ENCODE measurements around the gene PCP4. TPM values are rescaled to one million over a fixed set of nuclear protein-coding genes. Genes with fewer than 3 reads are reported as not detected.

Gene PCP4
- total RNA-seq, 2 experiments from 2014 or later, result not detected

DNA sequence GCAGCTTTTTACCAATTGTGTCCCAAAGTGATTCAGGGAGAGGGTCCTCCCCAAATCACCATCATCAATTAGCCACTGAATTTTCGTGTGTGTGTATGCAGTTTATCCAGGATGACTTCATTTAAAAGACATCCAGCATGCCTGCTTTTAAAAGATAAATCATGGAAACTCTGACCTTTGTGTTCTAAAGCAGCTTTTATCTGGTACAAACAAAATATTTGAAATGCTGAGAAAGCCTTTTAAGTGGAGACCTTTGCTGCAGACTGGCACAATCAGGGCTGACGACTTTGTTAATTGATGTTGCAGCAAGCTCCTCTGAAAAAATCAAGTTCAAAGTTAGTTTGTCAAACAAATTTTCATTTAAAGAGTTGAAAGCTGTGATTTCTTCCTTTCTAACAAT, 104.7 kb downstream of the PCP4 start:
- Mint-ChIP-seq H3K27ac (no peak overlapping the region), H3K4me3 (no peak overlapping the region), H3K9me3 (peaks cover 7% of the 10 kb centered on the region), H3K27me3 (ENCODE audit: low read depth) (peaks cover 6% of the 10 kb centered on the region), H3K36me3 (ENCODE audit: low read depth) (no peaks in the 10 kb centered on the region), H3K4me1 (ENCODE audit: low read depth) (no peaks in the 10 kb centered on the region)
- no peak for DNase-seq
- intact Hi-C loops (cut with micrococcal nuclease), result no loop called here
- CTCF ChIA-PET, result no interaction called here

DNA sequence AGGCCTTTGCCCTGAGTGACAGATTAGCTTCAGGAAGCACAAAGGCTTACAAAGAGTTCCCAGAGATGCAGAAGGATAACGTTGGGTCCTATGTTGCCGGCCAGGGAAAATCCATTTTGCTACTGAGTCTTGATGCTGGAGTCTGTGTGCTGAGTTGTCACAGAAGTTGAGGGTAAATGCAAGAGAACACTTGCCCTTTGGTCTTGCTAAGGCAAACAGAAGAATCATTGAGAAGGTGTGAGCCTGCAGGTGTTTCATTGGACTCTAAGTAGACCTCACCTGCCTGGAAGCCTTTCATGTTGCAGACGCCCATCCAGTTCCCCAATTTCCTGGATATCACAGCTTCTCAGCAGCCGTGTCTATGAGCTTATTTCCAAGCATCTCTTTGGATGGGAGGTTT, 105.2 kb downstream of the PCP4 start:
- Mint-ChIP-seq H3K4me1 (ENCODE audit: low read depth) (no peaks in the 10 kb centered on the region), H3K9me3 (peaks cover 7% of the 10 kb centered on the region), H3K27ac (no peak overlapping the region), H3K4me3 (no peak overlapping the region), H3K36me3 (ENCODE audit: low read depth) (no peaks in the 10 kb centered on the region), H3K27me3 (ENCODE audit: low read depth) (peaks cover 6% of the 10 kb centered on the region)
- no peak for DNase-seq
- CTCF ChIA-PET, result no interaction called here
- intact Hi-C loops (cut with micrococcal nuclease), result no loop called here

DNA sequence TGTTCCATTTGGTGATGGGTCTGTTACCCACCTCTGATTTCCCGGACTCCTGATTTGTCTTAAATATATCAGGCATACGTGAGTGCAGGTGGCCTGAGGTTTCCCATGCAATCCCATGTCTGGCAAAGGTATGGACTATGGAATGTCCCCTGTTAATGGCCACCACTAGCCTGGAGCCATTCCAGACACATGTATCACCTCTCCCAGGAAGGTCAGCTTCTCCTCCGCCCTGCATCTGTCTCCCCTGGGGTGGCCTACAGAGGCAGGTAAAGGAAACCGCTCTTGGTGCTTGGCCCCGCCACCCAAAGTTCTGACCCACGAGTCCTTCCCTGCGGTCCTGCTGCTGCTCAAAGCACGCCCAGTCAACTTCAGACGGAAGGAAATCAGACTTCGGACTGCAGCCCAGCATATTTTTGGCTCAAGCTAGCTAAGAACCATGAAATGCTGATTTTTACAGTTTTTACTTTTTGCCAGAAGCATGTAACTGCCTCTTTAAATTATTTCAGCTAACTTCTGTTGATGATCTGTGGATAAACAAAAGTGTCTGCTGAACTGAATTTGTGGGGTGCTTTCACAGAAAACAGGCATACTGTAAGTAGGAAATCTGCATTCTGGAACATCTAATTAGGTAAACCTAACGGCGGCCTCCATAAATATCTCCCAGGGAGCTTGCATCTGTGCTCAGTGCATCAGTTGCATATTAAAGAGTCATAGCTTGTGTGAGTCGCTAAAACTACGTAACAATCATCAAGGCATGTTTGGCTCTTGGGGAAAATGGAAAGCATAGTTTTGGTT, 105.9 kb downstream of the PCP4 start:
- no peak overlapping the region for H3K27ac Mint-ChIP-seq
- no peaks in the 10 kb centered on the region for H3K4me1 Mint-ChIP-seq (ENCODE audit: low read depth)
- CTCF ChIA-PET, result no interaction called here
- H3K27me3 Mint-ChIP-seq (ENCODE audit: low read depth), result peaks cover 6% of the 10 kb centered on the region
- no peak overlapping the region for H3K4me3 Mint-ChIP-seq
- no peaks in the 10 kb centered on the region for H3K36me3 Mint-ChIP-seq (ENCODE audit: low read depth)
- DNase-seq, result no peak
- intact Hi-C loops (cut with micrococcal nuclease), result no loop called here
- peaks cover 4% of the 10 kb centered on the region for H3K9me3 Mint-ChIP-seq

DNA sequence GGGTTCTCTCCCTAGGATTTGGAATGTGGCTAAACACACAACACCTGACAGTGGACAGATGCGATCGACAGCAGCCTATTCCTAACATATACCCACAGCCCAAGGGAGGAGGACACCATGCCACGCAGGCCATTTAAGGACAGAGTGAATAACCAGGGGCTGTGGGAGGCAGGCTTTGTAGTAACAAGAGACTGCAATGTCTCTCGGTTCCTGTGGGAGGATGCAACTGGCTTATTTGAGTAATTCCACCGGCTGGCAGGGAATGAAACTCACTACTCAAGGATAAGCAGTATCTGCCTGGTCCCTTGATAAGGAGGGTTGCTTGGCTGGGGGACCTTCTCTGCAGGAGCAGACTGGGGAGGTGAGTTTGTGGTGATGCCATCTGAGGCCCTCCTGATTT, 109.6 kb downstream of the PCP4 start:
- no peaks in the 10 kb centered on the region for H3K36me3 Mint-ChIP-seq (ENCODE audit: low read depth)
- H3K27me3 Mint-ChIP-seq (ENCODE audit: low read depth), result peaks cover 6% of the 10 kb centered on the region
- DNase-seq, result no peak
- H3K4me1 Mint-ChIP-seq (ENCODE audit: low read depth), result no peaks in the 10 kb centered on the region
- CTCF ChIA-PET, result interaction anchor here (0.5 to 0.6 kb wide), 2 partner anchors 183 to 619 kb away, joined by 3 read pairs; no protein-coding TSS in a partner anchor
- H3K4me3 Mint-ChIP-seq, result no peak overlapping the region
- no peak overlapping the region for H3K27ac Mint-ChIP-seq
- intact Hi-C loops (cut with micrococcal nuclease), result no loop called here
- peaks cover 3% of the 10 kb centered on the region for H3K9me3 Mint-ChIP-seq

Other genes with a start within 250 kb of the PCP4 start
- gene IGSF5, start 122.3 kb upstream of the PCP4 start, total RNA-seq, result not detected